Osteocyte (in vitro differentiated cells): ENCODE measurements around the gene PAF1. TPM values are rescaled to one million over a fixed set of nuclear protein-coding genes. Genes with fewer than 3 reads are reported as not detected.

ENCODE experiments used
- DNase-seq: peaks from one replicate; pipeline ENCODE4 v3.0.0; 2021; ENCODE audit warnings: mixed read lengths; ENCODE audit not compliant: unreplicated experiment; ENCODE audit errors: extremely low spot score
- H3K27ac Mint-ChIP-seq: one replicate; pipeline ENCODE4 v1.8.0; 2021; ENCODE audit warnings: mild to moderate bottlenecking, mixed read lengths; ENCODE audit not compliant: unreplicated experiment
- H3K27me3 Mint-ChIP-seq: one replicate; pipeline ENCODE4 v1.8.0; 2021; ENCODE audit warnings: mixed read lengths; ENCODE audit not compliant: unreplicated experiment
- H3K36me3 Mint-ChIP-seq: one replicate; pipeline ENCODE4 v1.8.0; 2021; ENCODE audit warnings: mixed read lengths; ENCODE audit not compliant: unreplicated experiment
- H3K4me1 Mint-ChIP-seq: one replicate; pipeline ENCODE4 v1.8.0; 2021; ENCODE audit warnings: mixed read lengths; ENCODE audit not compliant: unreplicated experiment
- H3K4me3 Mint-ChIP-seq: one replicate; pipeline ENCODE4 v1.8.0; 2021; ENCODE audit warnings: mild to moderate bottlenecking, moderate library complexity, mixed read lengths; ENCODE audit not compliant: unreplicated experiment
- H3K9me3 Mint-ChIP-seq: one replicate; pipeline ENCODE4 v1.8.0; 2021; ENCODE audit warnings: mixed read lengths; ENCODE audit not compliant: unreplicated experiment
- total RNA-seq: library from RNA; stranded (reverse); gene quantifications from 2 replicates; pipeline ENCODE4 v1.2.1, GENCODE V29; 2021
- TF ChIP-seq, protein P1 (sequence below): fragments of 200-600 bp; sonication (generic); IDR thresholded peaks from 2 replicates; pipeline ENCODE4 v1.5.0; 2021; ENCODE audit warnings: antibody characterized with exemption, mild to moderate bottlenecking, moderate library complexity

PAF1 gene
- total RNA-seq, 1 donor from 2014 or later = 45.9 TPM

DNA sequence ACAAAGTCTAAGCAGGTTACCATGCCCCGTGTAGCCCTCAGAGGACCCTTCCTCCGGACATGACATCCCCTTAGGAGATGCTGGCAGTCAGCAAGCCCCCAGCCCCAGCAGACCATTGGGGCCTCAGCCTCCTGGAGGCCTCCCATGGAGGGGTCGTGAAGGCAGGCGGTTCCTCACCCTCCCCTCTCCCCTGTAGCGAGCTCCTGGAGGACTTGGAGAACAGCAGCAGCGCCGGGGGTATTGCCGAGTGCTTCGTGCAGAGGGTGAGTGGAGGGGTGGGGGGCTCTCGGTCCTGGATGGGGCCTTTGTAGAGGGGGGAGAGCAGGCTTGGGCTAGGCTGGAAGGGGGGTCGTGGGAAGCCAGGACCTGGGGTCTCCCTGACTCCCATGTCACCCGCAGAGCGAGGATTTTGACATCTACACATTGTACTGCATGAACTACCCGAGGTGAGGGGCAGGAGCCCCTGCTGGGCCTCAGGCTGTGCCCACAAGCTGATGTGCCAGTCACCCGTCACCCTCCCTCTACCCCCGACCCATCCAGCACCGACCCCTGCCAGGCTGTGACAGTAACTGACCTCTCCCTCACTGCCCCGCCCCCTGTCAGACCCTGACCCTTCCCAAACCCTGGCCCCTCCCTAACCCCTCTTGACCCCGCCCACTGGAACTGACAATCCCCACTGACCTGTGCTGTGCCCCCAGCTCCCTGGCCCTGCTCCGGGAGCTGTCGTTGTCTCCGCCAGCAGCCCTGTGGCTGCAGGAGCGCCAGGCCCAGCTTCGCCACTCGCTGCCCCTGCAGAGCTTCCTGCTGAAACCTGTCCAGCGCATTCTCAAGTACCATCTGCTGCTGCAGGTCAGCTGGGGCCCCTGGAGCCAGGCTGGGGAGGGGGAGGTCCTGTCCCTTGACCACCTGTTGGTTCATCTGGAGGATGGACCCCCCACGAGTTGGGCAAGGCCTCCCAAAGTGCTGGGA lies 25.5 kb upstream of the PAF1 start:
- DNase-seq = no peak
- H3K9me3 Mint-ChIP-seq = no peaks in the 10 kb centered on the region
- no peak overlapping the region for H3K27ac Mint-ChIP-seq
- H3K36me3 Mint-ChIP-seq = peaks cover 13% of the 10 kb centered on the region
- no peaks in the 10 kb centered on the region for H3K27me3 Mint-ChIP-seq
- no peak overlapping the region for H3K4me3 Mint-ChIP-seq
- H3K4me1 Mint-ChIP-seq = peaks cover 34% of the 10 kb centered on the region
- TF ChIP-seq, protein P1, sequence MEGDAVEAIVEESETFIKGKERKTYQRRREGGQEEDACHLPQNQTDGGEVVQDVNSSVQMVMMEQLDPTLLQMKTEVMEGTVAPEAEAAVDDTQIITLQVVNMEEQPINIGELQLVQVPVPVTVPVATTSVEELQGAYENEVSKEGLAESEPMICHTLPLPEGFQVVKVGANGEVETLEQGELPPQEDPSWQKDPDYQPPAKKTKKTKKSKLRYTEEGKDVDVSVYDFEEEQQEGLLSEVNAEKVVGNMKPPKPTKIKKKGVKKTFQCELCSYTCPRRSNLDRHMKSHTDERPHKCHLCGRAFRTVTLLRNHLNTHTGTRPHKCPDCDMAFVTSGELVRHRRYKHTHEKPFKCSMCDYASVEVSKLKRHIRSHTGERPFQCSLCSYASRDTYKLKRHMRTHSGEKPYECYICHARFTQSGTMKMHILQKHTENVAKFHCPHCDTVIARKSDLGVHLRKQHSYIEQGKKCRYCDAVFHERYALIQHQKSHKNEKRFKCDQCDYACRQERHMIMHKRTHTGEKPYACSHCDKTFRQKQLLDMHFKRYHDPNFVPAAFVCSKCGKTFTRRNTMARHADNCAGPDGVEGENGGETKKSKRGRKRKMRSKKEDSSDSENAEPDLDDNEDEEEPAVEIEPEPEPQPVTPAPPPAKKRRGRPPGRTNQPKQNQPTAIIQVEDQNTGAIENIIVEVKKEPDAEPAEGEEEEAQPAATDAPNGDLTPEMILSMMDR = no peak

DNA sequence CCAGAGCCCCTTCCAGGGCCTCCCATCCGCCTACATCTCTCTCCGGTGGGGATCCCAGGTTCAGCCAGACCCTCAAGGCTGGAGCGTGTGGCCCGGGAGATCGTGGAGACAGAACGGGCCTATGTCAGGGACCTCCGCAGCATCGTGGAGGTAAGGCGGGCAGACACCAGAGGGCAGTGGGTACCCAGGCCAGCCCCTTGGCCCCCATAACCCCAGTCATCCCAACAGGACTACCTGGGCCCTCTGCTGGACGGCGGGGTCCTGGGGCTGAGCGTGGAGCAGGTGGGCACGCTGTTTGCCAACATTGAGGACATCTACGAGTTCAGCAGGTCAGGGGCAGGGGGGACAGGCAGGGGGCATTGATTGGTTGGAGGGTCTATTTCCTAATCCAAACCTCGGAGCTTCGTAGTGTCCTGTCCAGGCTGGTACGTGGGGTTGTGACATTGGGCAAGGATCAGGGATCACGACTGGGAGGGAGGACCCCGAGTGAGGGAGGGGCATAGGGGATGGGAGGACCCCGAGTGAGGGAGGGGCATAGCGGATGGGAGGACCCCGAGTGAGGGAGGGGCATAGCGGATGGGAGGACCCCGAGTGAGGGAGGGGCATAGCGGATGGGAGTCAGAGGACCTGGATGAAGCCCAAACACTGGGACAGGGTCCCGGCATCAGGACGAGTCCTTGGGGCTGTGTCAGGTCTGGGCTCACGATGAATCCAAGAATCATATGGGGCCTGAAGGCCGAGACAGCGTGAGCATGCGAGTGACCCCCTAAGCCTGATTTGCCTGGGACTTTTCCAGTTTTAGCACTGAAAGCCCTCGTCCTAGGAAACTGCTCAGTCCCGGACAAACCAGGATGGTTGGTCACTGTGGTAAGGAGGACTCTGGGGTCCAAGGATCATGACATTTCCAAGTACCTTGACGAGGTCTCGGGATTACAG lies 24.5 kb upstream of the PAF1 start:
- Mint-ChIP-seq H3K27me3 (no peaks in the 10 kb centered on the region), H3K36me3 (peaks cover 13% of the 10 kb centered on the region), H3K27ac (peak overlapping the region; percentile 44), H3K4me1 (peaks cover 44% of the 10 kb centered on the region), H3K9me3 (no peaks in the 10 kb centered on the region), H3K4me3 (peak overlapping the region; percentile 99)
- DNase-seq = no peak
- TF ChIP-seq, protein P1 = no peak

- peaks cover 49% of the 10 kb centered on the region for H3K4me1 Mint-ChIP-seq
- H3K27ac Mint-ChIP-seq = peak overlapping the region; percentile 97
- no peak for DNase-seq
- H3K36me3 Mint-ChIP-seq = peaks cover 10% of the 10 kb centered on the region
- peak overlapping the region; percentile 99 for H3K4me3 Mint-ChIP-seq
- no peaks in the 10 kb centered on the region for H3K9me3 Mint-ChIP-seq
- no peaks in the 10 kb centered on the region for H3K27me3 Mint-ChIP-seq
- TF ChIP-seq, protein P1 = no peak
These were observed 23.2 kb upstream of the PAF1 start for GRCh38 chr19:39413911-39414608.

- H3K4me1 Mint-ChIP-seq = peaks cover 56% of the 10 kb centered on the region
- TF ChIP-seq, protein P1 = no peak
- DNase-seq = no peak
- peaks cover 10% of the 10 kb centered on the region for H3K36me3 Mint-ChIP-seq
- no peaks in the 10 kb centered on the region for H3K9me3 Mint-ChIP-seq
- peak overlapping the region; percentile 99 for H3K4me3 Mint-ChIP-seq
- H3K27me3 Mint-ChIP-seq = no peaks in the 10 kb centered on the region
- H3K27ac Mint-ChIP-seq = peak overlapping the region; percentile 97
These were observed 22.5 kb upstream of the PAF1 start for GRCh38 chr19:39413272-39413910.
